H9 (cell line): Measurements from ENCODE around the gene PLSCR4. TPM values are rescaled to one million over a fixed set of nuclear protein-coding genes. Genes with fewer than 3 reads are reported as not detected.

ENCODE experiments used
- DNase-seq: peaks from one replicate; pipeline ENCODE4 v3.0.0-alpha.2; 2017
- H2AFZ ChIP-seq: one replicate; pipeline ENCODE4 v1.6.1; 2013; ENCODE audit warnings: mild to moderate bottlenecking, low read length, control low read depth, moderate library complexity
- H2AK5ac ChIP-seq: 2 replicates; pipeline ENCODE4 v1.6.1; 2013; ENCODE audit warnings: low read length, control low read depth, mixed read lengths; ENCODE audit not compliant: insufficient read length
- H2BK120ac ChIP-seq: one replicate; pipeline ENCODE4 v1.6.1; 2013; ENCODE audit warnings: low read depth, mild to moderate bottlenecking, low read length, control low read depth, inconsistent platforms; ENCODE audit not compliant: poor library complexity, severe bottlenecking
- H2BK12ac ChIP-seq: 2 replicates; pipeline ENCODE4 v1.6.1; 2013; ENCODE audit warnings: low read length, control low read depth, mixed read lengths, low read depth; ENCODE audit not compliant: insufficient read length
- H2BK15ac ChIP-seq: 2 replicates; pipeline ENCODE4 v1.6.1; 2013; ENCODE audit warnings: low read depth, low read length, control low read depth
- H2BK20ac ChIP-seq: one replicate; pipeline ENCODE4 v1.6.1; 2013; ENCODE audit warnings: low read depth, mild to moderate bottlenecking, low read length, control low read depth, inconsistent platforms; ENCODE audit not compliant: poor library complexity, severe bottlenecking
- H2BK5ac ChIP-seq: 2 replicates; pipeline ENCODE4 v1.6.1; 2013; ENCODE audit warnings: low read length, control low read depth, mixed read lengths; ENCODE audit not compliant: insufficient read length
- H3K14ac ChIP-seq: 2 replicates; pipeline ENCODE4 v1.6.1; 2013; ENCODE audit warnings: low read length, control low read depth; ENCODE audit not compliant: insufficient read depth
- H3K18ac ChIP-seq: 2 replicates; pipeline ENCODE4 v1.6.1; 2013; ENCODE audit warnings: low read depth, mild to moderate bottlenecking, mixed read lengths, low read length, control low read depth; ENCODE audit not compliant: insufficient read length
- H3K23ac ChIP-seq: 2 replicates; pipeline ENCODE4 v1.6.1; 2013; ENCODE audit warnings: low read length, control low read depth, mixed read lengths, low read depth; ENCODE audit not compliant: insufficient read length
- H3K23me2 ChIP-seq: 2 replicates; pipeline ENCODE4 v1.6.1; 2013; ENCODE audit warnings: low read depth, mild to moderate bottlenecking, mixed read lengths, low read length, control low read depth; ENCODE audit not compliant: insufficient read length, poor library complexity, severe bottlenecking
- H3K27ac ChIP-seq: 2 replicates; pipeline ENCODE4 v1.5.1; 2013; ENCODE audit warnings: low read length, control low read depth, mixed read lengths, low read depth; ENCODE audit not compliant: insufficient read length
- H3K27me3 ChIP-seq: 2 replicates; pipeline ENCODE4 v1.6.1; 2013; ENCODE audit warnings: low read length, control low read depth, inconsistent platforms; ENCODE audit not compliant: insufficient read depth
- H3K4ac ChIP-seq: 2 replicates; pipeline ENCODE4 v1.6.1; 2013; ENCODE audit warnings: low read depth, mild to moderate bottlenecking, control low read depth, inconsistent platforms, low read length, moderate library complexity
- H3K4me1 ChIP-seq: 2 replicates; pipeline ENCODE4 v1.6.1; 2013; ENCODE audit warnings: low read length, control low read depth, inconsistent platforms; ENCODE audit not compliant: insufficient read depth
- H3K4me2 ChIP-seq: 2 replicates; pipeline ENCODE4 v1.6.1; 2013; ENCODE audit warnings: low read length, control low read depth, mixed read lengths; ENCODE audit not compliant: insufficient read length, insufficient read depth
- H3K56ac ChIP-seq: 2 replicates; pipeline ENCODE4 v1.6.1; 2013; ENCODE audit warnings: low read depth, mild to moderate bottlenecking, mixed read lengths, low read length, control low read depth; ENCODE audit not compliant: insufficient read length
- H3K79me1 ChIP-seq: 2 replicates; pipeline ENCODE4 v1.6.1; 2013; ENCODE audit warnings: low read depth, mild to moderate bottlenecking, moderate library complexity, low read length, control low read depth, inconsistent platforms; ENCODE audit not compliant: insufficient read depth, poor library complexity, severe bottlenecking
- H3K79me2 ChIP-seq: 2 replicates; pipeline ENCODE4 v1.6.1; 2013; ENCODE audit warnings: low read length, control low read depth, inconsistent platforms; ENCODE audit not compliant: insufficient read depth
- H3K9ac ChIP-seq: 2 replicates; pipeline ENCODE4 v1.6.1; 2013; ENCODE audit warnings: low read length, control low read depth, mixed read lengths; ENCODE audit not compliant: insufficient read length; ENCODE audit errors: extremely low read depth
- H3K9me3 ChIP-seq: one replicate; pipeline ENCODE4 v1.6.1; 2013; ENCODE audit warnings: low read depth, low read length, inconsistent platforms; ENCODE audit not compliant: control insufficient read depth
- H3T11ph ChIP-seq: one replicate; pipeline ENCODE4 v1.6.1; 2013; ENCODE audit warnings: mild to moderate bottlenecking, low read length, control low read depth, inconsistent platforms
- H4K20me1 ChIP-seq: one replicate; pipeline ENCODE4 v1.6.1; 2013; ENCODE audit not compliant: control insufficient read depth, insufficient read length, insufficient read depth
- H4K5ac ChIP-seq: 2 replicates; pipeline ENCODE4 v1.6.1; 2013; ENCODE audit warnings: low read depth, mild to moderate bottlenecking, mixed read lengths, low read length, control low read depth; ENCODE audit not compliant: insufficient read length
- H4K8ac ChIP-seq: replicated peaks from 2 replicates; pipeline ENCODE4 v1.6.1; 2013; ENCODE audit warnings: low read length, control low read depth, mixed read lengths, low read depth; ENCODE audit not compliant: insufficient read length
- H4K91ac ChIP-seq: 2 replicates; pipeline ENCODE4 v1.6.1; 2013; ENCODE audit warnings: low read depth, mild to moderate bottlenecking, moderate library complexity, mixed read lengths, low read length, control low read depth; ENCODE audit not compliant: insufficient read length
- H3K27ac Mint-ChIP-seq, 3 experiments: 2 replicates in 2 of 3; 3 replicates in 1 of 3; pipeline ENCODE4 v1.8.0; 2020 to 2021; ENCODE audit warnings: mixed read lengths in 3 of 3, mild to moderate bottlenecking in 1 of 3, moderate library complexity in 1 of 3
- H3K27me3 Mint-ChIP-seq: 2 replicates; pipeline ENCODE4 v1.8.0; 2021; ENCODE audit warnings: low read depth, mild to moderate bottlenecking, moderate library complexity, mixed read lengths
- H3K36me3 Mint-ChIP-seq, 3 experiments: 2 replicates in 2 of 3; 3 replicates in 1 of 3; pipeline ENCODE4 v1.8.0; 2020 to 2021; ENCODE audit warnings: low read depth in 3 of 3, mixed read lengths in 3 of 3; ENCODE audit not compliant: insufficient read depth in 1 of 3
- H3K4me1 Mint-ChIP-seq, 2 experiments: 2 replicates each; pipeline ENCODE4 v1.8.0; 2020; ENCODE audit warnings: mixed read lengths in 2 of 2
- H3K4me3 Mint-ChIP-seq, 2 experiments: 2 replicates in 1 of 2; 3 replicates in 1 of 2; pipeline ENCODE4 v1.8.0; 2020 to 2021; ENCODE audit warnings: mild to moderate bottlenecking in 2 of 2, mixed read lengths in 2 of 2, moderate library complexity in 1 of 2
- H3K9me3 Mint-ChIP-seq, 2 experiments: 2 replicates in 1 of 2; 3 replicates in 1 of 2; pipeline ENCODE4 v1.8.0; 2020; ENCODE audit warnings: mild to moderate bottlenecking in 2 of 2, mixed read lengths in 2 of 2, moderate library complexity in 1 of 2
- WGBS: extraction: QIAGEN DNeasy Blood & Tissue Kit; methylation state at CpG from one replicate; pipeline ENCODE4 v1.1.7; 2013; ENCODE audit warnings: missing lambda C conversion rate, low lambda C conversion rate, mixed read lengths; ENCODE audit not compliant: insufficient read length; ENCODE audit errors: extremely low coverage; 5-methylcytosine and 5-hydroxymethylcytosine counted together
- total RNA-seq: library from RNA; stranded (reverse); gene quantifications from 2 replicates; pipeline ENCODE4 v1.2.1, GENCODE V29; 2021
- TF ChIP-seq, protein P1 (sequence below): fragments of 200-600 bp; sonication (generic); conservative IDR thresholded peaks from 3 replicates; pipeline ENCODE4 v1.8.0; 2021; ENCODE audit warnings: antibody characterized with exemption, mild to moderate bottlenecking

The PLSCR4 gene
- total RNA-seq, 1 experiment from 2014 or later: 1.2 TPM

DNA sequence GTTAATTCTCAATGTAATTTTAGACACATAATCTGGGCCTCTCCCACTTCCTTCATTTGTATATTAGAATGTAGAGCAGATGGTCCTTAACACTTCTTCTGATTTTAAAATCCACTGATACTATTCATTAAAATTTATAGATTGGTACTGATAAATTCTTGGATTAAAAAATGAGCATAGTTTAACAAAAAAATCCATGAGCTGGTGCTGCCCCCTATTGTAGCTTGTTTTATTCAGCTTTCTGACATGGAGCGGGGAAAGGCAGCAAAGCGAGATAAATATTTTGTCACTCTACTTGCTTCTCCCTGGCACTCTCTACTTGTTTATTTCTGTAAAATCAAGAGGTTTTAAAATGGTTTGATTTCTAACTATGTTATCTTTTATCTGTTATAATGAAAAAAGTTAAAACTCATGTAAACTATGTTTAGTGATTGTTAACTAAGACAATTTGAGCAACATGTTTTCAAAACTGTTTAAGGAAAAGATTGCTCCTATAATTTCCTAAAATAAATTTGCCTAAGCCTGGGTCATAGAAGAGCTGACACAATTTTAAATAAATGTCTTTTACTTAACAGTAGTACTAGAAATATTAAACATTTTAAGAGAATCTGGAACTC, 63.5 kb downstream of the PLSCR4 start:
- H2BK20ac ChIP-seq: no peak overlapping the region
- H3K18ac ChIP-seq: no peak overlapping the region
- no peak overlapping the region for H3T11ph ChIP-seq
- H3K4me2 ChIP-seq: no peak overlapping the region
- H3K79me2 ChIP-seq: no peaks in the 10 kb centered on the region
- no peaks in the 10 kb centered on the region for H4K20me1 ChIP-seq
- Mint-ChIP-seq H3K27ac (no peak overlapping the region), H3K4me3 (no peak overlapping the region), H3K9me3 (no peaks in the 10 kb centered on the region; a peak in 1 of 5 replicates), H3K27me3 (no peaks in the 10 kb centered on the region), H3K4me1 (peaks cover 2% of the 10 kb centered on the region in 2 experiments; a peak in 2 of 4 replicates), H3K36me3 (no peaks in the 10 kb centered on the region)
- no peak overlapping the region for H2BK12ac ChIP-seq
- no peak overlapping the region for H3K9ac ChIP-seq
- no peaks in the 10 kb centered on the region for H3K4me1 ChIP-seq
- no peak overlapping the region for H3K14ac ChIP-seq
- no peaks in the 10 kb centered on the region for H3K79me1 ChIP-seq
- H2AFZ ChIP-seq: no peak overlapping the region
- no peak overlapping the region for H4K91ac ChIP-seq
- no peak overlapping the region for H2AK5ac ChIP-seq
- no peak overlapping the region for H3K27ac ChIP-seq
- H3K27me3 ChIP-seq: no peaks in the 10 kb centered on the region
- H3K23me2 ChIP-seq: no peaks in the 10 kb centered on the region
- no peak overlapping the region for H4K8ac ChIP-seq
- no peak overlapping the region for H2BK5ac ChIP-seq
- H3K4ac ChIP-seq: no peak overlapping the region
- H2BK15ac ChIP-seq: no peak overlapping the region
- H4K5ac ChIP-seq: no peak overlapping the region
- no peak overlapping the region for H3K23ac ChIP-seq
- TF ChIP-seq, protein P1, sequence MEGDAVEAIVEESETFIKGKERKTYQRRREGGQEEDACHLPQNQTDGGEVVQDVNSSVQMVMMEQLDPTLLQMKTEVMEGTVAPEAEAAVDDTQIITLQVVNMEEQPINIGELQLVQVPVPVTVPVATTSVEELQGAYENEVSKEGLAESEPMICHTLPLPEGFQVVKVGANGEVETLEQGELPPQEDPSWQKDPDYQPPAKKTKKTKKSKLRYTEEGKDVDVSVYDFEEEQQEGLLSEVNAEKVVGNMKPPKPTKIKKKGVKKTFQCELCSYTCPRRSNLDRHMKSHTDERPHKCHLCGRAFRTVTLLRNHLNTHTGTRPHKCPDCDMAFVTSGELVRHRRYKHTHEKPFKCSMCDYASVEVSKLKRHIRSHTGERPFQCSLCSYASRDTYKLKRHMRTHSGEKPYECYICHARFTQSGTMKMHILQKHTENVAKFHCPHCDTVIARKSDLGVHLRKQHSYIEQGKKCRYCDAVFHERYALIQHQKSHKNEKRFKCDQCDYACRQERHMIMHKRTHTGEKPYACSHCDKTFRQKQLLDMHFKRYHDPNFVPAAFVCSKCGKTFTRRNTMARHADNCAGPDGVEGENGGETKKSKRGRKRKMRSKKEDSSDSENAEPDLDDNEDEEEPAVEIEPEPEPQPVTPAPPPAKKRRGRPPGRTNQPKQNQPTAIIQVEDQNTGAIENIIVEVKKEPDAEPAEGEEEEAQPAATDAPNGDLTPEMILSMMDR: peak; percentile 75
- WGBS: no CpG with 5 or more reads among the region's 2 CpGs
- no peak overlapping the region for H3K56ac ChIP-seq
- DNase-seq: no peak
- no peaks in the 10 kb centered on the region for H3K9me3 ChIP-seq
- H2BK120ac ChIP-seq: no peak overlapping the region
